ENCODE measurements around the gene RAB40B.

The RAB40B gene

GRCh38 chr17:82616021-82616711 is 82.3 kb downstream of the RAB40B start:
- DNase-seq (ENCODE audit: low spot score) (no peak), FAIRE-seq (no peak)

DNA sequence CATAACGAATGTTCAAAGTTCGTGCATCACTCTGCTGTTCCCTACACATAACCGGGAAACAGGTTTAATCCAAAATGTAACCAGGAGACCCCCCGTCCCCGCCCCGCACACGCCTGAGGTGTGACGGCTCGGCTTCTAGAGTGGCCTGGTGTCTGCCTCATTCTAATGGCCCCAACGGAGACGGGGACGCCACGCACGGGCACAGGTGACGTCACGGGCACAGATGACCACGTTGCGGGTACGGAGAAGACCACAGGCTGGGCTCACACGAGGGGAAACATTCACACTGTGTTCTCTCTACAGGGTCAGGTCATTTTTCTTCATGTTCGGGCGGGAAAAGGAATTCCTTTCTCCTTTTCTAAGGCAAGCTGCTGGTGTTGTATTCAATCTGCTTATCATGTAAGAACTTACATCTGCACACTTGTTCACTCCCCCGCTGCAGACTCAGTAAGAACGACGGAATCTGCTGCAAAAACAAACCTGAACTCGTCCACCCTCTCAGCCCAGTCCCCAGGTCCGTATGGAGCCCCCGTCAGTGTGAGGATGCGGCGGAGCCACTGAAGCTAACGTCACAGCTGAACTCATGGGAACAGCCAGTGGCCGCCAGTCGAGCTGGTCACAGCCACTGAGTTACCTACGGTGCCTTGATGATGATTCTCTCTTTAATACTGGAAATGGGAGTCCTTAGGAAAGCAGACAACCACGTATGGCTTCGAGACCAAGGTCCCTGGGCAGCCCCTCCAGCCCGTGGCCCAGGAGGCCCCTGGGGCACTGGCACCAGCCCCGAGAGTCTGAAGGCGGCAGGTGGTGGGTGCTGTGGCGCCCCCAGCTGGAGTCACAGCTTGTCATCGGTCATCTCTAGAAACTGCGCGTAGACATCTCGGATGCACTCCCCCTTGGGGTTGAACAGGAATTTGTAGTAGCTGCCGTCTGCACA is 83.1 kb downstream of the RAB40B start:
- no peak for FAIRE-seq

DNA sequence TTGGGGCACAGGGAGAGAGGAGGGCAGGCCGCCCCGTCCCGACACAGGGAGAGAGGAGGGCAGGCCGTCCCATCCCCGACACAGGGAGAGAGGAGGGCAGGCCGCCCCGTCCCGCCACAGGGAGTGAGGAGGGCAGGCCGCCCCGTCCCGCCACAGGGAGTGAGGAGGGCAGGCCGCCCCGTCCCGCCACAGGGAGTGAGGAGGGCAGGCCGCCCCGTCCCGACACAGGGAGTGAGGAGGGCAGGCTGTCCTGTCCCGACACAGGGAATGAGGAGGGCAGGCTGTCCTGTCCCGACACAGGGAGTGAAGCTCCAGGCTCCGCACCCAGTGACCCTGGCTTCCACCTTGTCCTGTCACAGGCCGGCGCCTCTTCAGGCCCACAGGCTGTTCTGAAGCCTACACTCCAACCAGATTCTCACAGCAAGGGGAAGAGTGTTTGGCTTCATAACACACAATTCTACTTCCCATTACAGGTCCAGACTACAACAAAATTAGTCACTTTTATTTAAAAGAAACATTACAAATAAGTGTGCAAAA is 84.3 kb downstream of the RAB40B start:
- FAIRE-seq = no peak
- no peak for DNase-seq (ENCODE audit: low spot score)

More for the DNA sequence above, 83.1 kb downstream of the RAB40B start:
- DNase-seq (ENCODE audit: low spot score) = no peak

GRCh38 chr17:82613283-82614094 is 85.0 kb downstream of the RAB40B start:
- DNase-seq (ENCODE audit: low spot score) = no peak

GRCh38 chr17:82611140-82612058 is 87.1 kb downstream of the RAB40B start:
- FAIRE-seq = no peak
- DNase-seq (ENCODE audit: low spot score) = no peak

More at GRCh38 chr17:82613283-82614094, 85.0 kb downstream of the RAB40B start:
- no peak for FAIRE-seq

DNA sequence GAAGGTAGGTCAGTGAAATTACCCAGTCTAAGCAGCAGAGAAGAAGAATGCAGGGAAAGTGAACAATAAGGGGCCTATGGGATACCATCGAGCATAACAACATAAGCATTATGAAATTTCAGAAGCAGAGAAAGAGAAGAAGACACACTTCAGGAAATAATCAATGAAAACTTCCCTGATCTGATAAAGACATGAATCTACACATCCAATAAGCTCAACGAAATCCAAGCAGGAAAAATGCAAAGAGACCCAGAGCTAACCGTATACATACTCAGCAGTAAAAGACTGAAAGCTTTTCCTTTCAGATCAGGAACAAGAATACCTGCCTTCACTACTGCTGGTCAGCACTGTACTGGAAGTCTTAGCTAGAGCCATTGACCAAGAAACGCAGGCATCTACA is 88.8 kb downstream of the RAB40B start:
- FAIRE-seq (no peak), DNase-seq (ENCODE audit: low spot score) (no peak)

DNA sequence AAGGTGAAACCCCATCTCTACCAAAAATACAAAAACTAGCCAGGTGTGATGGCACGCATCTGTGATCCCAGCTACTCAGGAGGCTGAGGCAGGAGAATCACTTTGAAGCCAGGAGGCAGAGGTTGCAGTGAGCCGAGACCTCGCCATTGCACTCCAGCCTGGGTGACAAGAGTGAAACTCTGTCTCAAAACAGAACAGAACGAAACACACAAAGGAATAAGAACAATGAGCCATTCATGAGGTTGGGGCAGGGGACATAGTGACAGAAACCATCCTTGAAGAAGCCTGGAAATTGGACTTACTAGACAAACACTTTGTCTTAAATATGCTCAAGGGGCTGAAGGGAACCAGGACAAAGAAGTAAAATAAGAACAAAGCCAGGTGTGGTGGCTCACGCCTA is 89.7 kb downstream of the RAB40B start:
- DNase-seq (ENCODE audit: low spot score) (no peak), FAIRE-seq (no peak)

GRCh38 chr17:82605939-82606600 is 92.4 kb downstream of the RAB40B start:
- FAIRE-seq (no peak), DNase-seq (ENCODE audit: low spot score) (no peak)

Measured in urothelium cell line (cell line).